Stimulated activated CD8-positive, alpha-beta memory T cell treated with anti-CD3 and anti-CD28 coated beads, Interleukin-12 subunit alpha, Interleukin-12 subunit beta, amount 100 ng/mL, for 24 hours (primary cell): ENCODE data around the gene GHRL.
"Not testable (repeated sequence)": the region's sequence is repeated elsewhere in the genome, so short reads cannot be mapped to it uniquely, and the experiment has no call there.

Experiments
- DNase-seq: peaks from one replicate; pipeline ENCODE4 v3.0.0-alpha.2; 2020; ENCODE audit errors: extremely low read depth

The GHRL gene

GRCh38 chr3:10273702-10274305 lies 18.9 kb downstream of the GHRL start:
- DNase-seq: no peak

DNA sequence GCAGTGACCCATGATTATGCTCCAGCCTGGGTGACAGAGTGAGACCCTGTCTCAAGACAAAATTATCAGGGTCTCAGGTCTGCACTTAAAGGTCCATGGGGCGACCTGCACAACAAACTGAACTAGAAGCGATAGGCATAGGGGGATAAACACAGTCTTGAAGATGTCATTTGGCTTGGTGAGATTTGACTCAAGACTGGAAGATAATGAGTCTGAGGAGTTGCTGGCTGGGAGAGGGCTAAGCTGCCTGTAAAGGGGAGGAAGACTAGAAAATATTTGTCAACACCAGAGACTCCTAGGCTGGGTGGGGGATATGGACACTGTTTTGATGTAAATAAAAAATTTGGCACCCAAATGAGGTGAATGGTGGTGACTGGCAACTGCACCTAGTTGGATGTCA lies 19.8 kb downstream of the GHRL start:
- DNase-seq: no peak

- not testable (repeated sequence) for DNase-seq
Measured at GRCh38 chr3:10272476-10272875, 20.3 kb downstream of the GHRL start.

GRCh38 chr3:10269443-10269842 lies 23.3 kb downstream of the GHRL start:
- DNase-seq: no peak

DNA sequence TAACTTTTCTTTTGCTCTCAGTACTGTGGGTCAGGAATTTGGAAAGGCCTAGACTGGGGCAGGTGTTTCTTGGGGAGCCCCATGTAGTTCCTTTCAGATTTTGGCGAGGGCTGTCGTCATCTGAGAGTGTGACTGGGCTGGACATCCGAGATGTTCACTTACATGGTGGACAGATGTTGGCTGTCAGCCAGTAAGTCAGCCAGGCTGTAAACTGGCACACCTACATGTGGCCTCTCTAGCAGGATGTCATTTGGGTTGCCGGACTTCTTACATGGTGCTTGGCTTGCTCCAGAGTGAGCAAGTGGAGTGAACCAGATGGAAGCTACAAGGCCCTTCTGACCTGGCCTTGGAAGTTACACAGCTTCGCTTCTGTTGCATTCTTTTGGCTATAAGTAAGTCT lies 23.8 kb downstream of the GHRL start:
- no peak for DNase-seq

DNA sequence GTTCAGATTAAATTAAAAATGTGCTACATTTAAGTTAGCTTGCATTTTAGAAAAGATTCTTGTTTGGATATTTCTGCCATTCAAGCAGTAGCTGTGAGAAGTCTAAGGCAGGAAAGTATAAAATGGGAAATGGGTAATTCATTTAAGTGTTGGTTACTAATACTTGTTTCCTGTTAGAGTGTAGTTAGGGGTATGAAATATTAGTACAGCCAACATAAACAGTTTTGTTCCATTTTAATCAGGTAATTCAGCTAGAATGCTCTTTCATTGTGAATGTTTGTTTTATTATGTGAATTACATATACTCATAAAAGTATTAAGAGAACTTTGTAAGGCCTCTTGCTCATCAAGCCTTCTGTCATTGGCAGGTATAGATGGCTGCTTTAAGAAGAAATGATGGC lies 24.6 kb downstream of the GHRL start:
- DNase-seq: no peak

DNA sequence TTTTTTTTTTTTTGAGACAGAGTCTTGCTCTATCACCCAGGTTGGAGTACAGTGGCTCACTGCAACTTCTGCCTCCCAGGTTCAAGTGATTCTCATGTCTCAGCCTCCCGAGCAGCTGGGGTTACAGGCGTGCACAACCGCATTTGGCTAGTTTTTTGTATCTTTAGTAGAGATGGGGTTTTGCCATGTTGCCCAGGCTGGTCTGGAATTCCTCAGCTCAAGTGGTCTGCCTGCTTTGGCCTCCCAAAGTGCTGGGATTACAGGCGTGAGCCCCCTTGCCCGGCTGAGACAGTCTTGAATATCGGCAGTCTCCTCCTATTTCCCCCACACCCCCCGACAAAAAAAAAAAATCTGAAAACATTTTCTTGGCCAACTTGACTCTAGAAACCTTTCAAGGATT lies 25.8 kb downstream of the GHRL start:
- DNase-seq: not testable (repeated sequence)

GRCh38 chr3:10265833-10266232 lies 26.9 kb downstream of the GHRL start:
- DNase-seq: no peak

GRCh38 chr3:10263646-10264363 lies 28.9 kb downstream of the GHRL start:
- no peak for DNase-seq

DNA sequence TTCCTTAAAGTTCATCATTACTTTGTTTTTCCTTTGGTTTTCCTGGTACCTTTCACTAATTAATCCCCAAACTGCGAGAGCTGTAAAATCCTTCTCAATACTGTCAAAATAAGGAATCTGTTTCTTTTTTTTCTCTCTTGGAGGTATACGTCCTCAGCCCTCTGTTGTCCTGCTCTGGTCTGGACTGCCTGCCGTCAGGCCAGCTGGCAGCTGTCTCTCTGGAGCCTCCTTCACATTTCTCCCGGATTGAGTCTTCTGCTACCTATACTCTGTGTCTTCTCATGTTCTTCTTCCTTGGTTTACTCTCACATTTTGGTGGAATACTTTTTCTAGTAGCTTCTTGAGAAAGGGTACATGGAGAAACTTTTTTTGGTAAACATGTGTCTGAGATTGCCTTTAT lies 30.7 kb downstream of the GHRL start:
- no peak for DNase-seq

DNA sequence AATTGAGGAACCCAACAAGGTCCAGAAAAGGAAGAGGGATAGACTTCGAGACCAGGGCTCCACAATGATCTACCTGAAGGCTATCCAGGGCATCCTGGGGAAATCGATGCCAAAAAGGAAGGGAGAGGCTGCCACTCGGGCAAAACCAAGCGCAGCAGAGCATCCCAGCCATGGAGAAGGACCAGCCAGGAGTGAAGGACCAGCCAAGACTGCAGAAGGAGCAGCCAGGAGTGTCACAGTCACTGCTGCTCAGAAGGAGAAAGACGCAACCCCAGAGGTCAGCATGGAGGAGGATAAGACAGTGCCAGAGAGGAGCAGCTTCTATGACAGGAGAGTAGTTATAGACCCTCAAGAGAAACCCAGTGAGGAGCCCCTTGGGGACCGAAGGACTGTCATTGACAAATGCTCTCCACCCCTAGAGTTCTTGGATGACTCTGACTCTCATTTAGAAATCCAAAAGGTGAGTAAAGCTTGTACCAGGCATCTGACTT lies 32.5 kb downstream of the GHRL start:
- DNase-seq: no peak

DNA sequence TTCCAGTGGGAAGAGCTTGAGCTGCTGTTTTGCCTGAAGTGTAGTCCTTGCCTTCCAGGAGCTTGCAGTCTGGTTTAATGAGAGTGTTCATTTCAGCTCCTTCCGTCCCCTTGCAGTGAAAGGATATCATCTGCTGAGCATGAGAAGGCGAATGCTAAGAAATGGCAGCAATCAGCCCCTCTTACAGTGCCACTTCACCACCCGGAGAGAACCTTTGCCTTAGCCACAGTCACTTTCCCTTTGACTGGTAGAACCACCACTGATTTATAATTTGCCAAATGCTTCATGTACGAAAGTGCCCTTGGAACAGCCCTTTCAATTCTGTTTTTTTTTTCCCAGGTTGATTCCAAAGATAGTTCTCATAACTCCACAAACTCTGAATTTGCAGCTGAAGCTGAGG lies 32.9 kb downstream of the GHRL start:
- no peak for DNase-seq

- no peak for DNase-seq
Measured at GRCh38 chr3:10259036-10259435, 33.7 kb downstream of the GHRL start.

- no peak for DNase-seq
Measured at GRCh38 chr3:10255835-10256234, 36.9 kb downstream of the GHRL start.

- no peak for DNase-seq
Measured at GRCh38 chr3:10253731-10254130, 39.0 kb downstream of the GHRL start.

DNA sequence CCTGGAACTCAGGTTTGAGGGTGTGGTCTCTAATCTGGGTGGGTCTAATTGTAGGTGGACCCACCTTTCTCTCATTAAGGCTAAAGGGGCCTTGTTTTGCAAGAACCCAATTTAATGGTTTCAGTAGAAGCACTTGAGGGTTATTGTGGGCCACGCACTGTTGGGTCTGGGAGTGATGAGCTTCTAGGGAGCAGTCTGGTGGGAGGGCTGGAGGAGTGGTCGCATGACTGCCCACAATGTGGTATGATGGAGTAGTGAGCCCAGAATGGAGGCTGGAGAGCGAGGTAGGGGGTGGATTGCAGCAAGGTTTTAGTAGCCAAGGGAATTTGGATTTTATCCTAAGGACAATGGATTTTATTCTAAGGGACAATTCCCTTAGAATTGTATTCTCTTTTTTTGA lies 41.7 kb downstream of the GHRL start:
- no peak for DNase-seq

- no peak for DNase-seq
Measured at GRCh38 chr3:10249833-10250232, 42.9 kb downstream of the GHRL start.

DNA sequence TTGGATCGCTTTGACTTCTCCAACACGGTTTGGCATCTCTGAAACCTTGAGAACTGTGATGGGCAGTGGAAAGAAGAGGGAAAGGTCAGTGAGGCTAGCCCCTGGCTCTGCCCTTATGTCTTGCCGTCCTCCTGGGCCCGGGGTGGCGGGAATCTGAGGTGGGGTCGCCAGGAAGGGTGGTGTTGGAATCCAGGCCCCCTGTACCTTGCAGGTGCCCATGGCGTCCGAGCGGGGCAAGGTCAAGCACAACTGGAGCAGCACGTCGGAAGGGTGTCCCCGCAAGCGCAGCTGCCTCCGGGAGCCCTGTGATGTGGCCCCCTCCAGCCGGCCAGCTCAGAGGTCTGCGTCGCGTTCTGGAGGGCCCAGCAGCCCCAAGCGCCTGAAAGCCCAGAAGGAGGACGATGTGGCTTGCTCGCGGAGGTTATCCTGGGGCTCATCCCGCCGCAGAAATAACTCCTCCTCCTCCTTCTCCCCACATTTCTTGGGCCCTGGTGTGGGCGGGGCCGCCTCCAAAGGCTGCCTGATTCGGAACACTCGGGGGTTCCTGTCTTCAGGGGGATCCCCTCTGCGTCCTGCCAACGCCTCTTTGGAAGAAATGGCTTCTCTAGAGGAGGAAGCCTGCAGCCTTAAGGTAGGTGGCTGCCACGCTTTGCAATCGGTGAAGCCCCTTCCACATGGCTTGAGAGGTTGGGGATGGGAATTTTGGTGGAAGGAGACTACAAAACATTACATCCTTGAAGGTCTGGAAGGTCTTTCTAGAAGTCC lies 43.6 kb downstream of the GHRL start:
- no peak for DNase-seq

- peak; percentile 81 for DNase-seq
Measured at GRCh38 chr3:10248184-10248983, 44.4 kb downstream of the GHRL start, which contains the start of gene TATDN2. Gene TATDN2 (plus strand): TSS chr3:10248459. CDS start chr3:10249201, 742 bp downstream.

- DNase-seq: no peak
Measured at GRCh38 chr3:10247679-10248183, 45.0 kb downstream of the GHRL start.

DNA sequence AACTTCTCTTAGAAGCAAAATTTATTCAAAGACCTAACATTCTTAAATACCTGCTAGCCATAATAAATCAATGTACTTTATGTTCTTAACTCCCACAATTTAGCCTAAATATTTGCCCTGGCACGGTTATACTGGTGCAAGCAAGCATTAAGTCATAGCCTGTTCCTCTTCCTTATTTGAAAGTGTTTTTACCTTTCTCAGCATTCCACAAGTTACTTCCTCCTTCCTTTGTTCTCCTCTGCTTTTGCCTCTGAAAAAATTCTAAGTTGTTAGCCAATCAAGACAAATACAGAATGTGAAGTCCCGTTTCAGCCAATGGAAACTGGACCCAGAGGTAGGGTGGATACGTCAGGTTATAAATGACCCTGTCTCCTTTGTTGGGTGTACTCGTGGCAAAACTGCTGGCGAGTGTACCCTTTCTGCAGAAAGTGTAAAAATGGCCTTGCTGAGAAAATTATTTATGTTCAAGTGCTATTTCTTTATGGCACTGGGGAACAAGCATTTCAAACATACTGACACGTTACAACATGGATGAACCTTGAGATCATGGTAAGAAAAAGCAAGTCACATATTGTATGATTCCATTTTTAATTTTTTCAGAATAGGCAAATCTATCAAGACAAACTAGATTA lies 47.5 kb downstream of the GHRL start:
- no peak for DNase-seq
